ENCODE results near the gene IGF1.

GRCh38 chr12:102415515-102415914 lies 64.8 kb downstream of the IGF1 start:
- TF ChIP-seq EZH2 (IDR thresholded peaks at IDR 0.05) (no peak), POLR2AphosphoS5 (IDR thresholded peaks at IDR 0.05; ENCODE audit: borderline replicate concordance, low read depth, low read length) (no peak; the same call in 1 of the 2 replicates), FOXP2 (optimal IDR thresholded peaks at IDR 0.05; ENCODE audit: control extremely low read depth, extremely low read length, insufficient read depth) (no peak)
